Panc1 (cell line): ENCODE results near the gene GM2A.

Source experiments
- POLR2AphosphoS5 ChIP-seq: IDR thresholded peaks from 2 replicates; pipeline ENCODE4 v1.6.1; 2012; ENCODE audit warnings: mild to moderate bottlenecking, low read depth, low read length, moderate library complexity
- TCF7L2 ChIP-seq: IDR thresholded peaks from 2 replicates; pipeline ENCODE4 v1.6.1; 2011; ENCODE audit warnings: mild to moderate bottlenecking, low read depth, low read length, inconsistent platforms
- TF ChIP-seq, protein P1 (sequence below): fragments of 450-650 bp; IDR thresholded peaks from 2 replicates; pipeline ENCODE4 v1.5.1; 2017; ENCODE audit warnings: mild to moderate bottlenecking
- TF ChIP-seq, protein P2 (sequence below), 2 experiments: IDR thresholded peaks; 2 replicates each; pipeline ENCODE4 v1.6.1; 2011 to 2012; ENCODE audit warnings: low read depth in 2 of 2, control low read depth in 1 of 2, low read length in 1 of 2, mild to moderate bottlenecking in 1 of 2, moderate library complexity in 1 of 2; ENCODE audit not compliant: insufficient read depth in 1 of 2

DNA sequence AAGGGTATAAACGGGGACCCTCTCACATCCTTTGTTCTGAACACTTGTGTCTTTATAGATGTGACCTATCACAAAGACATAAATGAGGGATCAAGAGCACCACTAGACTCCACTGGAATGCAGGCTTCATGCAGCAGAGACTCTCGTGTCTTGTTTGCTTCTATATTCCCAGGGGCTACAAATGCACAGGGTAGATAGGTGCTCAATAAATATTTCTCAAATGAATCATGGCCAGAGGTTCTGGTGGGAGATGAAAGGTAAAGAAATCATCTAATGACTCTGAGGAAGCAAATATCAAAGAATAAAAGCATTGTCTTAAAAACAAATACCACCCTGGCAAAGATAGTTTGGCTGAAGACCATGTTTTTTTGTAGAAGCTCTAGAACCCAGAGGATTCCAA is 44.0 kb downstream of the GM2A start:
- no peak for TF ChIP-seq POLR2AphosphoS5
- TF ChIP-seq, protein P1, sequence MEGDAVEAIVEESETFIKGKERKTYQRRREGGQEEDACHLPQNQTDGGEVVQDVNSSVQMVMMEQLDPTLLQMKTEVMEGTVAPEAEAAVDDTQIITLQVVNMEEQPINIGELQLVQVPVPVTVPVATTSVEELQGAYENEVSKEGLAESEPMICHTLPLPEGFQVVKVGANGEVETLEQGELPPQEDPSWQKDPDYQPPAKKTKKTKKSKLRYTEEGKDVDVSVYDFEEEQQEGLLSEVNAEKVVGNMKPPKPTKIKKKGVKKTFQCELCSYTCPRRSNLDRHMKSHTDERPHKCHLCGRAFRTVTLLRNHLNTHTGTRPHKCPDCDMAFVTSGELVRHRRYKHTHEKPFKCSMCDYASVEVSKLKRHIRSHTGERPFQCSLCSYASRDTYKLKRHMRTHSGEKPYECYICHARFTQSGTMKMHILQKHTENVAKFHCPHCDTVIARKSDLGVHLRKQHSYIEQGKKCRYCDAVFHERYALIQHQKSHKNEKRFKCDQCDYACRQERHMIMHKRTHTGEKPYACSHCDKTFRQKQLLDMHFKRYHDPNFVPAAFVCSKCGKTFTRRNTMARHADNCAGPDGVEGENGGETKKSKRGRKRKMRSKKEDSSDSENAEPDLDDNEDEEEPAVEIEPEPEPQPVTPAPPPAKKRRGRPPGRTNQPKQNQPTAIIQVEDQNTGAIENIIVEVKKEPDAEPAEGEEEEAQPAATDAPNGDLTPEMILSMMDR = no peak
- TF ChIP-seq, protein P2, sequence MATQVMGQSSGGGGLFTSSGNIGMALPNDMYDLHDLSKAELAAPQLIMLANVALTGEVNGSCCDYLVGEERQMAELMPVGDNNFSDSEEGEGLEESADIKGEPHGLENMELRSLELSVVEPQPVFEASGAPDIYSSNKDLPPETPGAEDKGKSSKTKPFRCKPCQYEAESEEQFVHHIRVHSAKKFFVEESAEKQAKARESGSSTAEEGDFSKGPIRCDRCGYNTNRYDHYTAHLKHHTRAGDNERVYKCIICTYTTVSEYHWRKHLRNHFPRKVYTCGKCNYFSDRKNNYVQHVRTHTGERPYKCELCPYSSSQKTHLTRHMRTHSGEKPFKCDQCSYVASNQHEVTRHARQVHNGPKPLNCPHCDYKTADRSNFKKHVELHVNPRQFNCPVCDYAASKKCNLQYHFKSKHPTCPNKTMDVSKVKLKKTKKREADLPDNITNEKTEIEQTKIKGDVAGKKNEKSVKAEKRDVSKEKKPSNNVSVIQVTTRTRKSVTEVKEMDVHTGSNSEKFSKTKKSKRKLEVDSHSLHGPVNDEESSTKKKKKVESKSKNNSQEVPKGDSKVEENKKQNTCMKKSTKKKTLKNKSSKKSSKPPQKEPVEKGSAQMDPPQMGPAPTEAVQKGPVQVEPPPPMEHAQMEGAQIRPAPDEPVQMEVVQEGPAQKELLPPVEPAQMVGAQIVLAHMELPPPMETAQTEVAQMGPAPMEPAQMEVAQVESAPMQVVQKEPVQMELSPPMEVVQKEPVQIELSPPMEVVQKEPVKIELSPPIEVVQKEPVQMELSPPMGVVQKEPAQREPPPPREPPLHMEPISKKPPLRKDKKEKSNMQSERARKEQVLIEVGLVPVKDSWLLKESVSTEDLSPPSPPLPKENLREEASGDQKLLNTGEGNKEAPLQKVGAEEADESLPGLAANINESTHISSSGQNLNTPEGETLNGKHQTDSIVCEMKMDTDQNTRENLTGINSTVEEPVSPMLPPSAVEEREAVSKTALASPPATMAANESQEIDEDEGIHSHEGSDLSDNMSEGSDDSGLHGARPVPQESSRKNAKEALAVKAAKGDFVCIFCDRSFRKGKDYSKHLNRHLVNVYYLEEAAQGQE (IDR thresholded peaks at IDR 0.05; ENCODE audit: insufficient read depth in 1 of 2, low read depth in 2 of 2, low read length in 1 of 2) = no peak
- TF ChIP-seq TCF7L2 = no peak
